ENCODE results near the gene ASCC3.

GRCh38 chr6:100662264-100662663, 218.9 kb downstream of the ASCC3 start:
- TF ChIP-seq, protein P1, sequence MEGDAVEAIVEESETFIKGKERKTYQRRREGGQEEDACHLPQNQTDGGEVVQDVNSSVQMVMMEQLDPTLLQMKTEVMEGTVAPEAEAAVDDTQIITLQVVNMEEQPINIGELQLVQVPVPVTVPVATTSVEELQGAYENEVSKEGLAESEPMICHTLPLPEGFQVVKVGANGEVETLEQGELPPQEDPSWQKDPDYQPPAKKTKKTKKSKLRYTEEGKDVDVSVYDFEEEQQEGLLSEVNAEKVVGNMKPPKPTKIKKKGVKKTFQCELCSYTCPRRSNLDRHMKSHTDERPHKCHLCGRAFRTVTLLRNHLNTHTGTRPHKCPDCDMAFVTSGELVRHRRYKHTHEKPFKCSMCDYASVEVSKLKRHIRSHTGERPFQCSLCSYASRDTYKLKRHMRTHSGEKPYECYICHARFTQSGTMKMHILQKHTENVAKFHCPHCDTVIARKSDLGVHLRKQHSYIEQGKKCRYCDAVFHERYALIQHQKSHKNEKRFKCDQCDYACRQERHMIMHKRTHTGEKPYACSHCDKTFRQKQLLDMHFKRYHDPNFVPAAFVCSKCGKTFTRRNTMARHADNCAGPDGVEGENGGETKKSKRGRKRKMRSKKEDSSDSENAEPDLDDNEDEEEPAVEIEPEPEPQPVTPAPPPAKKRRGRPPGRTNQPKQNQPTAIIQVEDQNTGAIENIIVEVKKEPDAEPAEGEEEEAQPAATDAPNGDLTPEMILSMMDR (IDR thresholded peaks at IDR 0.05), result no peak
- no peak for TF ChIP-seq POLR2AphosphoS5 (IDR thresholded peaks at IDR 0.05)
